ENCODE measurements around the gene CAMK1G.

Gene CAMK1G

GRCh38 chr1:209645574-209646452 lies 62.3 kb downstream of the CAMK1G start:
- no peak for DNase-seq (ENCODE audit: low read depth)

GRCh38 chr1:209646558-209646957 lies 63.0 kb downstream of the CAMK1G start:
- no peak for DNase-seq (ENCODE audit: low read depth)
- peak; percentile 23 for TF ChIP-seq CTCF (conservative IDR thresholded peaks at IDR 0.05; ENCODE audit: low read depth, low read length)
- no peak overlapping the region for H3K4me3 ChIP-seq (ENCODE audit: low read length)

More at GRCh38 chr1:209645574-209646452, 62.3 kb downstream of the CAMK1G start:
- no peak for TF ChIP-seq CTCF (conservative IDR thresholded peaks at IDR 0.05; ENCODE audit: low read depth, low read length)
- no peak overlapping the region for H3K4me3 ChIP-seq (ENCODE audit: low read length)

- no peak for TF ChIP-seq CTCF (conservative IDR thresholded peaks at IDR 0.05; ENCODE audit: low read depth, low read length)
- no peak overlapping the region for H3K4me3 ChIP-seq (ENCODE audit: low read length)
- no peak for DNase-seq (ENCODE audit: low read depth)
Measured at GRCh38 chr1:209647156-209647555, 63.6 kb downstream of the CAMK1G start.

- no peak for TF ChIP-seq CTCF (conservative IDR thresholded peaks at IDR 0.05; ENCODE audit: low read depth, low read length)
- DNase-seq (ENCODE audit: low read depth), result no peak
- no peak overlapping the region for H3K4me3 ChIP-seq (ENCODE audit: low read length)
Measured at GRCh38 chr1:209648346-209648745, 64.8 kb downstream of the CAMK1G start.

GRCh38 chr1:209648931-209649776 lies 65.6 kb downstream of the CAMK1G start:
- no peak for TF ChIP-seq CTCF (conservative IDR thresholded peaks at IDR 0.05; ENCODE audit: low read depth, low read length)

GRCh38 chr1:209650454-209650853 lies 66.9 kb downstream of the CAMK1G start:
- H3K4me3 ChIP-seq (ENCODE audit: low read length), result no peak overlapping the region
- no peak for TF ChIP-seq CTCF (conservative IDR thresholded peaks at IDR 0.05; ENCODE audit: low read depth, low read length)
- no peak for DNase-seq (ENCODE audit: low read depth)

More at GRCh38 chr1:209648931-209649776, 65.6 kb downstream of the CAMK1G start:
- DNase-seq (ENCODE audit: low read depth), result peak; percentile 78
- H3K4me3 ChIP-seq (ENCODE audit: low read length), result no peak overlapping the region

Measured in retinal pigment epithelial cell (primary cell).